ENCODE results near the gene SECISBP2L. TPM values are rescaled to one million over a fixed set of nuclear protein-coding genes. Genes with fewer than 3 reads are reported as not detected.

SECISBP2L gene
- total and polyA plus RNA-seq, 2 donors (not counting 3 experiments of a cell fraction or from before 2014, with no cell fraction given), result 23.1 to 52.3 TPM

- dilution Hi-C loops (cut with MboI; ENCODE audit: extremely low pct_ligation_motif_present, low sequenced_read_pairs), result no loop called here
- no peaks in the 10 kb centered on the region for H3K36me3 ChIP-seq (ENCODE audit: control insufficient read depth in 2 of 2, extremely low read depth in 1 of 2, insufficient read depth in 2 of 2, low read length in 2 of 2)
- no peak overlapping the region for H3K27ac ChIP-seq (ENCODE audit: insufficient read depth, low read depth, low read length)
- H3K9me3 ChIP-seq (replicated peaks; ENCODE audit: control insufficient read depth, insufficient read depth, low read length), result no peaks in the 10 kb centered on the region
- no peak overlapping the region for H3K4me2 ChIP-seq (ENCODE audit: insufficient read depth, low read length)
- no peak overlapping the region for H2AFZ ChIP-seq (ENCODE audit: low read depth, low read length)
- ChIA-PET CTCF (no interaction called here), POLR2A (no interaction called here)
- H3K9ac ChIP-seq (replicated peaks; ENCODE audit: extremely low read depth, insufficient read depth, low read length), result no peak overlapping the region
- no peaks in the 10 kb centered on the region for H4K20me1 ChIP-seq (replicated peaks; ENCODE audit: control insufficient read depth, extremely low read depth, insufficient read depth, low read length)
- H3K79me2 ChIP-seq (ENCODE audit: control insufficient read depth, insufficient read depth, low read length), result no peaks in the 10 kb centered on the region
- intact Hi-C loops (cut with micrococcal nuclease), result no loop called here
- no peak for TF ChIP-seq GATA2 (IDR thresholded peaks at IDR 0.05; ENCODE audit: insufficient read depth, insufficient read length, low read depth, low read length)
- TF ChIP-seq CTCF (IDR thresholded peaks at IDR 0.05; ENCODE audit: extremely low read depth in 1 of 2, insufficient read depth in 1 of 2, low read depth in 1 of 2, low read length in 2 of 2), result no peak
- no peak for TF ChIP-seq EZH2 (IDR thresholded peaks at IDR 0.05; ENCODE audit: borderline replicate concordance, low read depth, low read length, severe bottlenecking)
- TF ChIP-seq FOS (IDR thresholded peaks at IDR 0.05; ENCODE audit: borderline replicate concordance, insufficient read depth, low read length), result no peak
- no peak for TF ChIP-seq POLR2AphosphoS5 (IDR thresholded peaks at IDR 0.05; ENCODE audit: insufficient read depth, low read depth, low read length)
- no peak for TF ChIP-seq POLR2A (IDR thresholded peaks at IDR 0.05; ENCODE audit: low read depth, low read length)
- no peak for TF ChIP-seq MAX (IDR thresholded peaks at IDR 0.05; ENCODE audit: insufficient read depth, insufficient read length)
- TF ChIP-seq MYC (IDR thresholded peaks at IDR 0.05; ENCODE audit: low read depth, low read length), result no peak
- no peak for TF ChIP-seq JUN (IDR thresholded peaks at IDR 0.05; ENCODE audit: borderline replicate concordance, insufficient read depth, insufficient read length, low read depth)
- H3K4me3 ChIP-seq (replicated peaks in 1 of 3; ENCODE audit: insufficient read depth in 1 of 3, low read depth in 1 of 3, low read length in 3 of 3), result no peak overlapping the region
- FAIRE-seq (no peak), DNase-seq (ENCODE audit: low read depth, low spot score) (no peak)
- H3K4me1 ChIP-seq (ENCODE audit: control insufficient read depth, extremely low read depth, insufficient read depth, low read length), result peaks cover 7% of the 10 kb centered on the region
- H3K9me1 ChIP-seq (replicated peaks; ENCODE audit: control insufficient read depth, extremely low read depth, insufficient read depth, low read length), result no peaks in the 10 kb centered on the region
- H3K27me3 ChIP-seq (ENCODE audit: control insufficient read depth in 2 of 2, insufficient read depth in 2 of 2, low read length in 2 of 2), result no peaks in the 10 kb centered on the region
- BruUV-seq (replicated peaks), result no TSS peak
Observed at GRCh38 chr15:48941904-48942303, 104.3 kb downstream of the SECISBP2L start.

Data from endothelial cell of umbilical vein (primary cell).